PC-3 (cell line): ENCODE measurements around the gene ACYP2.

Experiments used
- EZH2 ChIP-seq: fragments of 300-600 bp; sonication (generic); IDR thresholded peaks from one replicate; pipeline ENCODE4 v1.6.1; 2017; ENCODE audit warnings: antibody characterized with exemption, mild to moderate bottlenecking, low read length; ENCODE audit not compliant: unreplicated experiment
- TF ChIP-seq, protein P1 (sequence below): fragments of 300-600 bp; sonication (generic); conservative IDR thresholded peaks from 2 replicates; pipeline ENCODE4 v1.5.1; 2017; ENCODE audit warnings: antibody characterized with exemption, low read depth, mild to moderate bottlenecking, low read length

DNA sequence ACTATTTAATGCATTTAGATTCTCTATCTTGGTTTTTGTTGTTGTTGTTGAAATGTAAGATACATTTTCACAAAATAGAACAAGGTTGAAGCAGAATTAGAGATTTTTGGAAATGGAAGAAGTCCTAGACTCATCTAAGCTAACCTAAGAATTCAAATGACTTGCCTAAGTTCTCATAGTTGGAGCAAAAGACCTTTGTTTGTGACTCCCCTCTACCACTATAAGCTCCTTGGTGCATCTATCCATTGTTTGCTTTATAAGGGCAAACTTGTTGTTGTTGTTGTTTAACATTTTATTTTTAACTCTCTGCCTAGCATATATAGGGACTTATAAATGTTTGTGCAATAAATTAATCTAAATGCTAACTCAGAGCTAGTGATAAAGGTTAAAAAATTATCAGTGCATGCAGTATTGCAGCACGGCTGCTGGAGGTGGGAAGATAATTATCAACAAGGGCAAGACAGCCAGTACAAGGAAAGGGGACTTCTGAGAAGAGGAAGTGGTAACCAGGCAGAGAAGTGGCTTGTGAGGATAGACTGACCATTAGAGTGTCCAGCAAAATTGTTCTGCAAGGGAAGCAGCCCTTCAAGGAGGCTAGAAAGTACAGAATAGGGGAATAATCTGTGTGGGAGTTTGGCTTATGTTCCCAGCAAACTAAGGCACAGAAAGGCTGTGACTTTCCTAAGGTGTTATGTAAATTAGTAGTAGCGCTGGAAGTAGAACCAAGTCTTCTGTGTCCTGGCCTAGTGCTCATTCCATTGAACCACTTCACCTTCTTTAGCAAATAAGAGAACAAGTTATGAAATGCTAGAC, 38.1 kb upstream of the ACYP2 start:
- TF ChIP-seq, protein P1, sequence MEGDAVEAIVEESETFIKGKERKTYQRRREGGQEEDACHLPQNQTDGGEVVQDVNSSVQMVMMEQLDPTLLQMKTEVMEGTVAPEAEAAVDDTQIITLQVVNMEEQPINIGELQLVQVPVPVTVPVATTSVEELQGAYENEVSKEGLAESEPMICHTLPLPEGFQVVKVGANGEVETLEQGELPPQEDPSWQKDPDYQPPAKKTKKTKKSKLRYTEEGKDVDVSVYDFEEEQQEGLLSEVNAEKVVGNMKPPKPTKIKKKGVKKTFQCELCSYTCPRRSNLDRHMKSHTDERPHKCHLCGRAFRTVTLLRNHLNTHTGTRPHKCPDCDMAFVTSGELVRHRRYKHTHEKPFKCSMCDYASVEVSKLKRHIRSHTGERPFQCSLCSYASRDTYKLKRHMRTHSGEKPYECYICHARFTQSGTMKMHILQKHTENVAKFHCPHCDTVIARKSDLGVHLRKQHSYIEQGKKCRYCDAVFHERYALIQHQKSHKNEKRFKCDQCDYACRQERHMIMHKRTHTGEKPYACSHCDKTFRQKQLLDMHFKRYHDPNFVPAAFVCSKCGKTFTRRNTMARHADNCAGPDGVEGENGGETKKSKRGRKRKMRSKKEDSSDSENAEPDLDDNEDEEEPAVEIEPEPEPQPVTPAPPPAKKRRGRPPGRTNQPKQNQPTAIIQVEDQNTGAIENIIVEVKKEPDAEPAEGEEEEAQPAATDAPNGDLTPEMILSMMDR, result no peak
- TF ChIP-seq EZH2, result no peak
